ENCODE measurements around the gene MLC1. TPM values are rescaled to one million over a fixed set of nuclear protein-coding genes. Genes with fewer than 3 reads are reported as not detected.

The MLC1 gene
- total and polyA plus RNA-seq, 2 of the 4 experiments (the other 2 are of a cell fraction) = 0.10 TPM; not detected in 1

GRCh38 chr22:50064453-50064852 lies 20.8 kb downstream of the MLC1 start:
- intact Hi-C loops (cut with micrococcal nuclease) = no loop called here
- no peaks in the 10 kb centered on the region for H3K9me3 ChIP-seq (ENCODE audit: control insufficient read depth, insufficient read depth, low read length)
- H2AK9ac ChIP-seq (replicated peaks; ENCODE audit: low read depth, low read length, poor library complexity) = no peak overlapping the region
- H2BK15ac ChIP-seq (ENCODE audit: low read depth, low read length) = no peak overlapping the region
- no peaks in the 10 kb centered on the region for H4K20me1 ChIP-seq (ENCODE audit: insufficient read depth, low read length)
- DNase-seq (no peak), ATAC-seq (ENCODE audit: low read depth) (no peak)
- no peak overlapping the region for H4K5ac ChIP-seq (ENCODE audit: low read depth, low read length)
- H3K18ac ChIP-seq (ENCODE audit: low read depth, low read length) = no peak overlapping the region
- no peak overlapping the region for H3K9ac ChIP-seq (ENCODE audit: low read depth, low read length)
- no peak overlapping the region for H3K4me2 ChIP-seq (ENCODE audit: low read depth, low read length)
- H3K79me1 ChIP-seq (ENCODE audit: low read depth in 1 of 2, low read length in 2 of 2) = no peaks in the 10 kb centered on the region
- in situ Hi-C loops (cut with MboI; ENCODE audit: low sequenced_read_pairs) = no loop called here
- H3K9me1 ChIP-seq (ENCODE audit: insufficient read depth, low read length) = no peaks in the 10 kb centered on the region
- H3K4me3 ChIP-seq (ENCODE audit: insufficient read depth, low read depth, low read length) = no peak overlapping the region
- no peak overlapping the region for H4K8ac ChIP-seq (ENCODE audit: low read depth in 2 of 2, low read length in 2 of 2)
- no peak overlapping the region for H3K27ac ChIP-seq (ENCODE audit: insufficient read depth, low read length)
- ChIA-PET POLR2A (ENCODE audit: unreplicated experiment) (interaction anchor here (0.8 kb wide), 1 partner anchor 13 kb away, joined by 4 read pairs; no protein-coding TSS in a partner anchor), CTCF (no interaction called here)
- 32% methylated on average over 5 of the region's 18 CpGs; no CpG with 5 or more reads in 1 of the 2 experiments for WGBS, 2 experiments (ENCODE audit: extremely low coverage in 2 of 2, insufficient read length in 1 of 2)
- BruUV-seq (replicated peaks) = no TSS peak
- H2BK5ac ChIP-seq (ENCODE audit: low read depth, low read length, poor library complexity, severe bottlenecking) = no peak overlapping the region
- peaks cover 34% of the 10 kb centered on the region for H3K27me3 ChIP-seq (ENCODE audit: control insufficient read depth, insufficient read depth, low read length)
- H2AFZ ChIP-seq (replicated peaks; ENCODE audit: low read length, poor library complexity) = peak overlapping the region; percentile 14
- TF ChIP-seq MXI1 (IDR thresholded peaks at IDR 0.05; ENCODE audit: borderline replicate concordance, low read depth, low read length) = no peak
- TF ChIP-seq RAD21 (IDR thresholded peaks at IDR 0.05; ENCODE audit: low read length) = no peak
- TF ChIP-seq MAZ (IDR thresholded peaks at IDR 0.05; ENCODE audit: borderline replicate concordance, low read depth, low read length) = no peak
- TF ChIP-seq CHD1 (IDR thresholded peaks at IDR 0.05; ENCODE audit: low read depth, low read length) = no peak
- TF ChIP-seq NFE2L2 (IDR thresholded peaks at IDR 0.05; ENCODE audit: low read depth, low read length) = no peak
- TF ChIP-seq, protein P1, sequence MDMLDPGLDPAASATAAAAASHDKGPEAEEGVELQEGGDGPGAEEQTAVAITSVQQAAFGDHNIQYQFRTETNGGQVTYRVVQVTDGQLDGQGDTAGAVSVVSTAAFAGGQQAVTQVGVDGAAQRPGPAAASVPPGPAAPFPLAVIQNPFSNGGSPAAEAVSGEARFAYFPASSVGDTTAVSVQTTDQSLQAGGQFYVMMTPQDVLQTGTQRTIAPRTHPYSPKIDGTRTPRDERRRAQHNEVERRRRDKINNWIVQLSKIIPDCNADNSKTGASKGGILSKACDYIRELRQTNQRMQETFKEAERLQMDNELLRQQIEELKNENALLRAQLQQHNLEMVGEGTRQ (IDR thresholded peaks at IDR 0.05; ENCODE audit: low read depth, low read length) = no peak
- TF ChIP-seq CTCF (conservative IDR thresholded peaks at IDR 0.05; ENCODE audit: low read depth, low read length) = no peak
- no peak for TF ChIP-seq MAFK (IDR thresholded peaks at IDR 0.05; ENCODE audit: low read depth, low read length)
- TF ChIP-seq SMC3 (IDR thresholded peaks at IDR 0.05; ENCODE audit: low read depth, low read length) = no peak
- TF ChIP-seq, protein P2, sequence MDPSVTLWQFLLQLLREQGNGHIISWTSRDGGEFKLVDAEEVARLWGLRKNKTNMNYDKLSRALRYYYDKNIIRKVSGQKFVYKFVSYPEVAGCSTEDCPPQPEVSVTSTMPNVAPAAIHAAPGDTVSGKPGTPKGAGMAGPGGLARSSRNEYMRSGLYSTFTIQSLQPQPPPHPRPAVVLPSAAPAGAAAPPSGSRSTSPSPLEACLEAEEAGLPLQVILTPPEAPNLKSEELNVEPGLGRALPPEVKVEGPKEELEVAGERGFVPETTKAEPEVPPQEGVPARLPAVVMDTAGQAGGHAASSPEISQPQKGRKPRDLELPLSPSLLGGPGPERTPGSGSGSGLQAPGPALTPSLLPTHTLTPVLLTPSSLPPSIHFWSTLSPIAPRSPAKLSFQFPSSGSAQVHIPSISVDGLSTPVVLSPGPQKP (IDR thresholded peaks at IDR 0.05; ENCODE audit: borderline replicate concordance, low read depth, low read length) = no peak
- TF ChIP-seq RCOR1 (IDR thresholded peaks at IDR 0.05; ENCODE audit: insufficient replicate concordance, low read length) = no peak
- TF ChIP-seq RFX5 (IDR thresholded peaks at IDR 0.05; ENCODE audit: low read depth, low read length) = no peak
- no peak for TF ChIP-seq FOS (IDR thresholded peaks at IDR 0.05; ENCODE audit: low read depth, low read length)
- no peak for TF ChIP-seq BHLHE40 (IDR thresholded peaks at IDR 0.05; ENCODE audit: low read depth, low read length)
- TF ChIP-seq POLR2A (IDR thresholded peaks at IDR 0.05; ENCODE audit: low read depth, low read length) = no peak
- TF ChIP-seq CEBPB (IDR thresholded peaks at IDR 0.05; ENCODE audit: low read depth, low read length) = no peak
- H3K4me1 ChIP-seq (ENCODE audit: control insufficient read depth, insufficient read depth, low read length) = peaks cover 2% of the 10 kb centered on the region; the same call in 1 of the 2 replicates
- no peak overlapping the region for H3K4ac ChIP-seq (ENCODE audit: low read depth, low read length)
- H4K91ac ChIP-seq (ENCODE audit: insufficient read depth, low read depth, low read length) = no peak overlapping the region
- H3K23ac ChIP-seq (ENCODE audit: low read depth, low read length) = no peak overlapping the region
- H3K36me3 ChIP-seq (ENCODE audit: control insufficient read depth, insufficient read depth, low read length) = no peaks in the 10 kb centered on the region
- dilution Hi-C loops (cut with HindIII; ENCODE audit: low sequenced_read_pairs, unreplicated experiment) = no loop called here
- H3K14ac ChIP-seq (replicated peaks; ENCODE audit: low read depth, low read length) = no peak overlapping the region
- no peak overlapping the region for H2AK5ac ChIP-seq (ENCODE audit: low read depth, low read length)
- H2BK20ac ChIP-seq (ENCODE audit: low read depth, low read length) = no peak overlapping the region
- no peak overlapping the region for H3K56ac ChIP-seq (ENCODE audit: extremely low read depth, insufficient read depth, low read length)
- no peak overlapping the region for H2BK120ac ChIP-seq (ENCODE audit: low read depth, low read length)
